Measurements from ENCODE around the gene JARID2.
A peak's percentile ranks its signal among the peaks of the same experiment; 100 is the strongest.

Gene JARID2

GRCh38 chr6:15439410-15440025, 193.6 kb downstream of the JARID2 start:
- H3K4me3 ChIP-seq (ENCODE audit: low read depth, low read length) = no peak overlapping the region
- TF ChIP-seq CTCF (IDR thresholded peaks at IDR 0.05; ENCODE audit: low read depth, low read length) = no peak

GRCh38 chr6:15440040-15440439, 194.2 kb downstream of the JARID2 start:
- no peak for TF ChIP-seq CTCF (IDR thresholded peaks at IDR 0.05; ENCODE audit: low read depth, low read length)
- H3K4me3 ChIP-seq (ENCODE audit: low read depth, low read length) = no peak overlapping the region

GRCh38 chr6:15441215-15441868, 195.5 kb downstream of the JARID2 start:
- TF ChIP-seq CTCF (IDR thresholded peaks at IDR 0.05; ENCODE audit: low read depth, low read length) = peak; percentile 86
- H3K4me3 ChIP-seq (ENCODE audit: low read depth, low read length) = no peak overlapping the region

GRCh38 chr6:15441981-15442380, 196.1 kb downstream of the JARID2 start:
- H3K4me3 ChIP-seq (ENCODE audit: low read depth, low read length) = no peak overlapping the region
- TF ChIP-seq CTCF (IDR thresholded peaks at IDR 0.05; ENCODE audit: low read depth, low read length) = no peak

GRCh38 chr6:15442467-15442866, 196.6 kb downstream of the JARID2 start:
- TF ChIP-seq CTCF (IDR thresholded peaks at IDR 0.05; ENCODE audit: low read depth, low read length) = no peak
- no peak overlapping the region for H3K4me3 ChIP-seq (ENCODE audit: low read depth, low read length)

GRCh38 chr6:15443119-15443830, 197.4 kb downstream of the JARID2 start:
- no peak overlapping the region for H3K4me3 ChIP-seq (ENCODE audit: low read depth, low read length)
- TF ChIP-seq CTCF (IDR thresholded peaks at IDR 0.05; ENCODE audit: low read depth, low read length) = no peak
